ENCODE measurements around the gene SBF1.

SBF1 gene

GRCh38 chr22:50516068-50516467 lies 41.2 kb upstream of the SBF1 start:
- Histone ChIP-seq H2AFZ (ENCODE audit: low read depth) (no peak overlapping the region), H3K36me3 (ENCODE audit: insufficient read depth) (no peaks in the 10 kb centered on the region), H3K9ac (no peak overlapping the region), H3K27ac (no peak overlapping the region), H3K4me3 (IDR thresholded peaks at IDR 0.05; ENCODE audit: insufficient read depth, low read depth, low read length) (no peak overlapping the region), H3K4me1 (ENCODE audit: low read depth, poor library complexity, severe bottlenecking) (peaks cover 7% of the 10 kb centered on the region), H3K4me2 (no peak overlapping the region), H4K20me1 (ENCODE audit: insufficient read depth) (no peaks in the 10 kb centered on the region), H3K27me3 (ENCODE audit: insufficient read depth, low read depth) (no peaks in the 10 kb centered on the region), H3K79me2 (ENCODE audit: insufficient read depth, low read depth) (peaks cover 36% of the 10 kb centered on the region)
- no peak for TF ChIP-seq CTCF (conservative IDR thresholded peaks at IDR 0.05; ENCODE audit: low read depth, low read length)

- Histone ChIP-seq H3K9ac (no peak overlapping the region), H3K4me2 (no peak overlapping the region), H3K36me3 (ENCODE audit: insufficient read depth) (no peaks in the 10 kb centered on the region), H3K27ac (no peak overlapping the region), H3K27me3 (ENCODE audit: insufficient read depth, low read depth) (no peaks in the 10 kb centered on the region), H4K20me1 (ENCODE audit: insufficient read depth) (no peaks in the 10 kb centered on the region), H2AFZ (ENCODE audit: low read depth) (no peak overlapping the region), H3K4me1 (ENCODE audit: low read depth, poor library complexity, severe bottlenecking) (peaks cover 13% of the 10 kb centered on the region), H3K4me3 (IDR thresholded peaks at IDR 0.05; ENCODE audit: insufficient read depth, low read depth, low read length) (no peak overlapping the region), H3K79me2 (ENCODE audit: insufficient read depth, low read depth) (peaks cover 60% of the 10 kb centered on the region)
- TF ChIP-seq CTCF (conservative IDR thresholded peaks at IDR 0.05; ENCODE audit: low read depth, low read length), result no peak
Observed at GRCh38 chr22:50513175-50513574, 38.3 kb upstream of the SBF1 start.

GRCh38 chr22:50508897-50509296 lies 34.1 kb upstream of the SBF1 start:
- H3K9ac ChIP-seq, result peak overlapping the region; percentile 76; the same call in 1 of the 2 replicates
- peak overlapping the region; percentile 63 for H3K27ac ChIP-seq
- no peaks in the 10 kb centered on the region for H3K36me3 ChIP-seq (ENCODE audit: insufficient read depth)
- H3K79me2 ChIP-seq (ENCODE audit: insufficient read depth, low read depth), result peaks cover 58% of the 10 kb centered on the region
- no peaks in the 10 kb centered on the region for H3K27me3 ChIP-seq (ENCODE audit: insufficient read depth, low read depth)
- no peak overlapping the region for H3K4me3 ChIP-seq (IDR thresholded peaks at IDR 0.05; ENCODE audit: insufficient read depth, low read depth, low read length)
- no peak for TF ChIP-seq CTCF (conservative IDR thresholded peaks at IDR 0.05; ENCODE audit: low read depth, low read length)
- H3K4me2 ChIP-seq, result peak overlapping the region; percentile 75
- H3K4me1 ChIP-seq (ENCODE audit: low read depth, poor library complexity, severe bottlenecking), result peaks cover 13% of the 10 kb centered on the region
- H2AFZ ChIP-seq (ENCODE audit: low read depth), result no peak overlapping the region
- H4K20me1 ChIP-seq (ENCODE audit: insufficient read depth), result no peaks in the 10 kb centered on the region

- H4K20me1 ChIP-seq (ENCODE audit: insufficient read depth), result no peaks in the 10 kb centered on the region
- no peak for TF ChIP-seq CTCF (conservative IDR thresholded peaks at IDR 0.05; ENCODE audit: low read depth, low read length)
- H3K4me3 ChIP-seq (IDR thresholded peaks at IDR 0.05; ENCODE audit: insufficient read depth, low read depth, low read length), result no peak within 1 kb of the TSS
- peak within 1 kb of the TSS; percentile 63 for H3K27ac ChIP-seq
- H2AFZ ChIP-seq (ENCODE audit: low read depth), result peak within 1 kb of the TSS; percentile 54; the same call in 1 of the 2 replicates
- no peaks in the 10 kb centered on the region for H3K36me3 ChIP-seq (ENCODE audit: insufficient read depth)
- no peaks in the 10 kb centered on the region for H3K27me3 ChIP-seq (ENCODE audit: insufficient read depth, low read depth)
- H3K4me1 ChIP-seq (ENCODE audit: low read depth, poor library complexity, severe bottlenecking), result peaks cover 13% of the 10 kb centered on the region
- H3K9ac ChIP-seq, result peak within 1 kb of the TSS; percentile 76
- peaks cover 52% of the 10 kb centered on the region for H3K79me2 ChIP-seq (ENCODE audit: insufficient read depth, low read depth)
- peak within 1 kb of the TSS; percentile 75 for H3K4me2 ChIP-seq
Observed at GRCh38 chr22:50507991-50508884, 33.4 kb upstream of the SBF1 start, which contains the start of gene NCAPH2. Gene NCAPH2 (plus strand): TSS chr22:50508224. CDS start chr22:50508338, 114 bp downstream.

Measured in KMS-11 (cell line).